ENCODE measurements around the gene ARFGAP2.

The ARFGAP2 gene

GRCh38 chr11:47189100-47189834, 12.6 kb upstream of the ARFGAP2 start:
- no peak for TF ChIP-seq EZH2 (IDR thresholded peaks at IDR 0.05; ENCODE audit: borderline replicate concordance, low read depth, low read length, severe bottlenecking)
- no peak overlapping the region for H3K4me2 ChIP-seq (ENCODE audit: insufficient read depth, low read length)
- no peaks in the 10 kb centered on the region for H3K36me3 ChIP-seq (ENCODE audit: insufficient read depth, low read length)
- peaks cover 27% of the 10 kb centered on the region for H3K27me3 ChIP-seq (ENCODE audit: insufficient read depth, low read length, poor library complexity)
- H3K9me3 ChIP-seq (ENCODE audit: insufficient read depth, low read length, severe bottlenecking): no peaks in the 10 kb centered on the region
- no peak overlapping the region for H3K27ac ChIP-seq (ENCODE audit: low read length)
- DNase-seq (no peak), ATAC-seq (ENCODE audit: insufficient read depth, low read depth) (no peak)
- H3K4me1 ChIP-seq (ENCODE audit: insufficient read depth, low read length): peaks cover 22% of the 10 kb centered on the region
- no peak overlapping the region for H3K9ac ChIP-seq (ENCODE audit: low read depth, low read length)
- H4K20me1 ChIP-seq (ENCODE audit: insufficient read depth, low read length): no peaks in the 10 kb centered on the region
- no peak overlapping the region for H3K4me3 ChIP-seq (ENCODE audit: low read depth in 1 of 2, low read length in 2 of 2)
- H3K79me2 ChIP-seq (ENCODE audit: insufficient read depth, low read length): no peaks in the 10 kb centered on the region
- H2AFZ ChIP-seq (ENCODE audit: low read depth, low read length): no peak overlapping the region

- H3K4me2 ChIP-seq (ENCODE audit: insufficient read depth, low read length): no peak overlapping the region
- TF ChIP-seq CTCF (IDR thresholded peaks at IDR 0.05; ENCODE audit: borderline replicate concordance, extremely low read depth, low read length, poor library complexity, severe bottlenecking) (no peak), EZH2 (IDR thresholded peaks at IDR 0.05; ENCODE audit: borderline replicate concordance, low read depth, low read length, severe bottlenecking) (no peak)
Observed at GRCh38 chr11:47188259-47188658, 11.6 kb upstream of the ARFGAP2 start.

GRCh38 chr11:47187723-47188122, 11.0 kb upstream of the ARFGAP2 start:
- Histone ChIP-seq H3K79me2 (ENCODE audit: insufficient read depth, low read length) (no peaks in the 10 kb centered on the region), H3K4me3 (ENCODE audit: low read depth in 1 of 2, low read length in 2 of 2) (no peak overlapping the region), H3K4me1 (ENCODE audit: insufficient read depth, low read length) (peaks cover 22% of the 10 kb centered on the region), H2AFZ (ENCODE audit: low read depth, low read length) (no peak overlapping the region), H3K27me3 (ENCODE audit: insufficient read depth, low read length, poor library complexity) (peaks cover 27% of the 10 kb centered on the region), H3K27ac (ENCODE audit: low read length) (no peak overlapping the region), H4K20me1 (ENCODE audit: insufficient read depth, low read length) (no peaks in the 10 kb centered on the region), H3K9ac (ENCODE audit: low read depth, low read length) (no peak overlapping the region), H3K9me3 (ENCODE audit: insufficient read depth, low read length, severe bottlenecking) (no peaks in the 10 kb centered on the region), H3K4me2 (ENCODE audit: insufficient read depth, low read length) (no peak overlapping the region), H3K36me3 (ENCODE audit: insufficient read depth, low read length) (no peaks in the 10 kb centered on the region)
- no peak for TF ChIP-seq EZH2 (IDR thresholded peaks at IDR 0.05; ENCODE audit: borderline replicate concordance, low read depth, low read length, severe bottlenecking)
- no peak for TF ChIP-seq CTCF (IDR thresholded peaks at IDR 0.05; ENCODE audit: borderline replicate concordance, extremely low read depth, low read length, poor library complexity, severe bottlenecking)
- DNase-seq: no peak
- ATAC-seq (ENCODE audit: insufficient read depth, low read depth): no peak

More at GRCh38 chr11:47188259-47188658, 11.6 kb upstream of the ARFGAP2 start:
- H3K4me3 ChIP-seq (ENCODE audit: low read depth in 1 of 2, low read length in 2 of 2): no peak overlapping the region
- H3K4me1 ChIP-seq (ENCODE audit: insufficient read depth, low read length): peaks cover 22% of the 10 kb centered on the region
- no peaks in the 10 kb centered on the region for H4K20me1 ChIP-seq (ENCODE audit: insufficient read depth, low read length)
- no peaks in the 10 kb centered on the region for H3K9me3 ChIP-seq (ENCODE audit: insufficient read depth, low read length, severe bottlenecking)
- no peak for DNase-seq
- H3K27ac ChIP-seq (ENCODE audit: low read length): no peak overlapping the region
- H2AFZ ChIP-seq (ENCODE audit: low read depth, low read length): no peak overlapping the region
- H3K27me3 ChIP-seq (ENCODE audit: insufficient read depth, low read length, poor library complexity): peaks cover 27% of the 10 kb centered on the region
- H3K79me2 ChIP-seq (ENCODE audit: insufficient read depth, low read length): no peaks in the 10 kb centered on the region
- no peak for ATAC-seq (ENCODE audit: insufficient read depth, low read depth)
- no peak overlapping the region for H3K9ac ChIP-seq (ENCODE audit: low read depth, low read length)
- H3K36me3 ChIP-seq (ENCODE audit: insufficient read depth, low read length): no peaks in the 10 kb centered on the region

Data from DND-41 (cell line).